GM12801 (cell line): ENCODE measurements around the gene SAMD14.

Experiments
- TF ChIP-seq, protein P1 (sequence below): IDR thresholded peaks from one replicate; pipeline ENCODE4 v1.5.1; 2011; ENCODE audit warnings: control low read depth; ENCODE audit not compliant: insufficient read length; ENCODE audit errors: extremely low read depth

The SAMD14 gene

GRCh38 chr17:50129728-50130558, at the start of gene SAMD14:
Gene SAMD14, minus strand, starts transcription at chr17:50130160. Its CDS starts 5,201 bp downstream, at chr17:50124959.
- TF ChIP-seq, protein P1, sequence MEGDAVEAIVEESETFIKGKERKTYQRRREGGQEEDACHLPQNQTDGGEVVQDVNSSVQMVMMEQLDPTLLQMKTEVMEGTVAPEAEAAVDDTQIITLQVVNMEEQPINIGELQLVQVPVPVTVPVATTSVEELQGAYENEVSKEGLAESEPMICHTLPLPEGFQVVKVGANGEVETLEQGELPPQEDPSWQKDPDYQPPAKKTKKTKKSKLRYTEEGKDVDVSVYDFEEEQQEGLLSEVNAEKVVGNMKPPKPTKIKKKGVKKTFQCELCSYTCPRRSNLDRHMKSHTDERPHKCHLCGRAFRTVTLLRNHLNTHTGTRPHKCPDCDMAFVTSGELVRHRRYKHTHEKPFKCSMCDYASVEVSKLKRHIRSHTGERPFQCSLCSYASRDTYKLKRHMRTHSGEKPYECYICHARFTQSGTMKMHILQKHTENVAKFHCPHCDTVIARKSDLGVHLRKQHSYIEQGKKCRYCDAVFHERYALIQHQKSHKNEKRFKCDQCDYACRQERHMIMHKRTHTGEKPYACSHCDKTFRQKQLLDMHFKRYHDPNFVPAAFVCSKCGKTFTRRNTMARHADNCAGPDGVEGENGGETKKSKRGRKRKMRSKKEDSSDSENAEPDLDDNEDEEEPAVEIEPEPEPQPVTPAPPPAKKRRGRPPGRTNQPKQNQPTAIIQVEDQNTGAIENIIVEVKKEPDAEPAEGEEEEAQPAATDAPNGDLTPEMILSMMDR = no peak

- TF ChIP-seq, protein P1 = no peak
Measured at GRCh38 chr17:50177983-50178834, 48.2 kb upstream of the SAMD14 start.

- TF ChIP-seq, protein P1 = no peak
Measured at GRCh38 chr17:50177476-50177875, 47.5 kb upstream of the SAMD14 start.

GRCh38 chr17:50176559-50177357, 46.8 kb upstream of the SAMD14 start:
- TF ChIP-seq, protein P1 = no peak

- TF ChIP-seq, protein P1 = no peak
Measured at GRCh38 chr17:50175035-50175807, 45.3 kb upstream of the SAMD14 start.

DNA sequence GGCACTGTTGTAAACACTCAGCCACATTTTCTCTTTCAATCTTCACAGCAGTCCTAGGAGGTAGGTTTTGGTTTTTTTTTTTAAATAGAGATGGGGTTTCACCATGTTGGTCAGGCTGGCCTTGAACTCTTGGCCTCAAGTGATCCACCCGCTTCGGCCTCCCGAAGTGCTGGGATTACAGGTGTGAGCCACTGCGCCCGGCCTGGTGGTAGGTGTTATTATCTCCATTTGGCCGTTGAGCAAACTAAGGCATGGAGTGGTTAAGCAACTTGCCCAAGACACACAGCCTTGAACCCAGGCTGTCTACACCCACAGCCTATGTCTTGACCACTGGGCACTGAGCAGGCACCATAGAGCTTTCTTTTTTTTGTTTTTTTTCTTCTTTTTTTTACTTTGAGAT, 44.5 kb upstream of the SAMD14 start:
- TF ChIP-seq, protein P1 = no peak
